Measurements from ENCODE around the gene SPATC1L. TPM values are rescaled to one million over a fixed set of nuclear protein-coding genes. Genes with fewer than 3 reads are reported as not detected.

Gene SPATC1L
- total RNA-seq, 1 donor from 2014 or later: 1.1 TPM

DNA sequence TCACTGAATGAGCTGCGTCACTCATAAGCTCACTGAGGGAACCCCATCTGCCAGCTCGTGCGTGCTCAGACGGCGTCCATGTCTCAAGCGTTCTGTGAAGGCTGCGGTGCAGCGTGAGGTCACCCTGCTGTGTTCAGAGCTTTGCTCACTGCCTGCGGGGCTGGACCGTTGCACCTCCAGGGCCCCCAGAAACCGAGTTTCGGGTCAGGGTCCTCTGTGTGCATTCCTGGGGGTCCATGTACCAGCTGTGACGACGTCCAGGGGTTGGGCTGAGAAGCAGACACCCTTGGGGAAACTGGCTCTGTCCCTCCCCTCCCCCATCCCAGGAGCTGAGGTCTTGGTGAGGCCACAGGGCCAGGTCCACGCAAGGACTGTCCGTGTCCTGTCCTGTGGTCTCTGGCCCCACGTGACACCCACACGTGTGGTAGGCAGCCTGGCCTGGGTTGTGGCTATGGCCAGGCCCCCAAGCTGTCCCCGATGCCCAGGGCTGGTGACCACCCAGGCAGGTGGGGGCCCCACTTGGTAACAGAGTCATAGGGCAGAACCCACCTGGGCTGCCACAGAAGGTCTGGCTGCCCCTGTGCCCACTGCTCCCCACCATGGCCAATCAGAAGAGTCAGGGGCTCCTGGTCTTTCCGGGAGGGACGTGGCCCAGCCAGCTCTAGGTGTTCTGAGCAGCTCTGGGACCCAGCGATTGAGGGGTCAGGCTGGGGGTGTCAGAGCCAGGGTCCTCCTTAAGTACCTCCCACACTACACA is 53.2 kb downstream of the SPATC1L start:
- TF ChIP-seq, protein P1, sequence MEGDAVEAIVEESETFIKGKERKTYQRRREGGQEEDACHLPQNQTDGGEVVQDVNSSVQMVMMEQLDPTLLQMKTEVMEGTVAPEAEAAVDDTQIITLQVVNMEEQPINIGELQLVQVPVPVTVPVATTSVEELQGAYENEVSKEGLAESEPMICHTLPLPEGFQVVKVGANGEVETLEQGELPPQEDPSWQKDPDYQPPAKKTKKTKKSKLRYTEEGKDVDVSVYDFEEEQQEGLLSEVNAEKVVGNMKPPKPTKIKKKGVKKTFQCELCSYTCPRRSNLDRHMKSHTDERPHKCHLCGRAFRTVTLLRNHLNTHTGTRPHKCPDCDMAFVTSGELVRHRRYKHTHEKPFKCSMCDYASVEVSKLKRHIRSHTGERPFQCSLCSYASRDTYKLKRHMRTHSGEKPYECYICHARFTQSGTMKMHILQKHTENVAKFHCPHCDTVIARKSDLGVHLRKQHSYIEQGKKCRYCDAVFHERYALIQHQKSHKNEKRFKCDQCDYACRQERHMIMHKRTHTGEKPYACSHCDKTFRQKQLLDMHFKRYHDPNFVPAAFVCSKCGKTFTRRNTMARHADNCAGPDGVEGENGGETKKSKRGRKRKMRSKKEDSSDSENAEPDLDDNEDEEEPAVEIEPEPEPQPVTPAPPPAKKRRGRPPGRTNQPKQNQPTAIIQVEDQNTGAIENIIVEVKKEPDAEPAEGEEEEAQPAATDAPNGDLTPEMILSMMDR (IDR thresholded peaks at IDR 0.05; ENCODE audit: insufficient read depth, low read length, severe bottlenecking): no peak
- FAIRE-seq (no peak), DNase-seq (ENCODE audit: low read depth) (no peak)
- Histone ChIP-seq H3K4me3 (ENCODE audit: low read depth, low read length) (no peak overlapping the region), H3K27me3 (ENCODE audit: control insufficient read depth, insufficient read depth, low read length) (no peaks in the 10 kb centered on the region), H3K36me3 (ENCODE audit: control insufficient read depth, insufficient read depth, low read length) (no peaks in the 10 kb centered on the region)

DNA sequence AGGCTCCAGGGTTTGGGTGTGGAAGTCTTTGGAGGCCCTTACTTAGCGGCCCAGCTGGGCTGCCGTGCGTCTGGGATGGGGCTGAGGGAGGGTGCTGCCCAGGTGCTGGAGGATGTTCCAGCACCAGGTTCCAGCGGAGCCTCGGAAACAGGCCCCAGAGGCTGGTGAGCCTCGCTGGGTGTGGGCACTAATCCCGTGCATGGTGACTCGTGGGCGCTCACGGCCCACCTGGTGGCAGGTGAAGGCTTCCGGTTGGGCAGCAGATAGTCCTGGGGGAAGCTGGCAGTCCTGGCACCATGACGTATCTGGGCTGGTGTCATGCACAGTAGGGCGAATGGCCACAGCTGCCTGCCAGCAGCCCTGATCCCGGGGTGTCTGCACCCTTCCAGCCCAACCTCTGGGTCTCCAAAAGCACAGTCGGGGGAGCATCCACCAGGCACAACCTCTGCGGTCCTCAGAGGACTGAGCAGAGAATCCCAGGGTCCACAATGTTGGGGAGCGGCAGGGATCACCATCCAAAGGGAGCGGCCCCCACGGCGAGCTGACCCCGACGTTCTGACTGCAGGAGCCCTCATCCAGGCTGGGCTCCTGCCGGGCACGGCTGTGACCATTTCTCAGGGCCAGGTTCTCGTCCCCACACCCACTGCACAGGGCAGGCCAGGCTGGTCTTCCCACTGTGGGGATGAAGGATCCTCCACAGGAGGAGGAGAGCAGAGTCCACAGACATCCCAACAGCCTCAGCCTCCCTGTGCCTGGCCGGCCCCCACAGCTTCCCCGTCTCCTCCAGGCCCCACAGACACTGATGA is 54.2 kb downstream of the SPATC1L start:
- Histone ChIP-seq H3K4me3 (ENCODE audit: low read depth, low read length) (no peak overlapping the region), H3K27me3 (ENCODE audit: control insufficient read depth, insufficient read depth, low read length) (no peaks in the 10 kb centered on the region), H3K36me3 (ENCODE audit: control insufficient read depth, insufficient read depth, low read length) (no peaks in the 10 kb centered on the region)
- FAIRE-seq (no peak), DNase-seq (ENCODE audit: low read depth) (no peak)
- TF ChIP-seq, protein P1 (IDR thresholded peaks at IDR 0.05; ENCODE audit: insufficient read depth, low read length, severe bottlenecking): no peak

DNA sequence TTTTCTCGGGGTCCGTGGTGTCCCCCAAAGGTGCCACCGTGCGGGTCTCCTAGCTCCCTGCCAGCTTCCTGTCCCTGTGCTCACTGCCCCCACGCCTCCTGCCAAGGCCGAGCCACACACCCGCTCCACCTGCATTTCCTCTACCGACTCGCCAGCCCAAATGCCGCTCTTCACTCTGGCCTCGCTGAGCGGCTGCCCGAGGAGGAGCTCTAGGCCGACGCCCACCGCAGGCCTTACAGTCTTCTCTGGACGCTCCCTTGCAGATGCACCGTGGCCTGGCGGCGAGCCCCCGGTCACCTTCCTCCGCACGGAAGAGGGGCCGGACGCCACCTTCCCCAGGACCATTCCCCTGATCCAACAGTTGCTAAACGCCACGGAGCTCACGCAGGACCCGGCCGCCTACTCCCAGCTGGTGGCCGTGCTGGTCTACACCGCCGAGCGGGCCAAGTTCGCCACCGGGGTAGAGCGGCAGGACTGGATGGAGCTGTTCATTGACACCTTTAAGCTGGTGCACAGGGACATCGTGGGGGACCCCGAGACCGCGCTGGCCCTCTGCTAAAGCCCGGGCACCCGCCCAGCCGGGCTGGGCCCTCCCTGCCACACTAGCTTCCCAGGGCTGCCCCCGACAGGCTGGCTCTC is 55.2 kb downstream of the SPATC1L start:
- no peaks in the 10 kb centered on the region for H3K27me3 ChIP-seq (ENCODE audit: control insufficient read depth, insufficient read depth, low read length)
- DNase-seq (ENCODE audit: low read depth) (no peak), FAIRE-seq (no peak)
- H3K36me3 ChIP-seq (ENCODE audit: control insufficient read depth, insufficient read depth, low read length): no peaks in the 10 kb centered on the region
- H3K4me3 ChIP-seq (ENCODE audit: low read depth, low read length): no peak overlapping the region
- TF ChIP-seq, protein P1 (IDR thresholded peaks at IDR 0.05; ENCODE audit: insufficient read depth, low read length, severe bottlenecking): no peak

DNA sequence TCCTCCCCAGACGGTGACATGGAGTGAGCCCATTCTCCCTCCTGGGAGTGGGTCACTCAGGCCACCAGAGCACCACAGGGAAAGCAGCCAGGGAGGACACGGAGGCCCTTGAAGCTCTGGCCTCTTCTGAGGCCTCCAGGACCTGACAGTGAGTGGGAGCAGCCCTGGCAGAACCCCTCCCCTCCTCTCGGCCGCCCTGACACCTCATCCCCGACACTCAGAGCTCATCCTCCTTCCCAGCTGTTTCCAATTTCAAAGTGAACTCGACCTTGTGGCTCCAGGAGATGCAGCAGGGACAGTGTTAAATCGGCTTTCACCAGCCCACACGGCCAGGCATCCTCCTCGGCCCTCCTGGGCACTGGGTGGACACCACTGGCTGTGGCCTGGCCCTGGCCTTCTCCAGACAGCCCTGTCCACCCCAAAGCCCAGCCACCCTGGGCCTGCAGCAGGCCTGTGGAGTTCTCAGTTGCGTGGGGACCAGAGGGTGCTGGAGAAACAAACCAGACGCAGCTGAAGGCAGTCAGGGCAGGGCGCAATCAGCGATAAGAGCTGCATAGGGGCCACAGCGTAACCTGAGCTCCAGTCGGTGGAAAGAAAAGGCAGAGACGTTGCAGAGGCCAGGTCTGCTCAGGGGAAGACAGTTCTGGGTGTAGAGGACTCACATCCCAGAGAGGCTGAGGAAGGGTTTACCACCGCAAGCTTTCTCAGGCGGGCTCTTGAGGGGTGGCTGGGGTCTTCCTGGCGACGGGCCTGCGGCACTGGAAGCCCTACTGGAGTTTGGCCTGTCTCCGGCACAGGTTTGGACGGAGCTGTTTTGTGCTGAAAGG is 55.9 kb downstream of the SPATC1L start:
- DNase-seq (ENCODE audit: low read depth) (no peak), FAIRE-seq (no peak)
- Histone ChIP-seq H3K36me3 (ENCODE audit: control insufficient read depth, insufficient read depth, low read length) (no peaks in the 10 kb centered on the region), H3K4me3 (ENCODE audit: low read depth, low read length) (no peak overlapping the region), H3K27me3 (ENCODE audit: control insufficient read depth, insufficient read depth, low read length) (no peaks in the 10 kb centered on the region)
- TF ChIP-seq, protein P1 (IDR thresholded peaks at IDR 0.05; ENCODE audit: insufficient read depth, low read length, severe bottlenecking): no peak

DNA sequence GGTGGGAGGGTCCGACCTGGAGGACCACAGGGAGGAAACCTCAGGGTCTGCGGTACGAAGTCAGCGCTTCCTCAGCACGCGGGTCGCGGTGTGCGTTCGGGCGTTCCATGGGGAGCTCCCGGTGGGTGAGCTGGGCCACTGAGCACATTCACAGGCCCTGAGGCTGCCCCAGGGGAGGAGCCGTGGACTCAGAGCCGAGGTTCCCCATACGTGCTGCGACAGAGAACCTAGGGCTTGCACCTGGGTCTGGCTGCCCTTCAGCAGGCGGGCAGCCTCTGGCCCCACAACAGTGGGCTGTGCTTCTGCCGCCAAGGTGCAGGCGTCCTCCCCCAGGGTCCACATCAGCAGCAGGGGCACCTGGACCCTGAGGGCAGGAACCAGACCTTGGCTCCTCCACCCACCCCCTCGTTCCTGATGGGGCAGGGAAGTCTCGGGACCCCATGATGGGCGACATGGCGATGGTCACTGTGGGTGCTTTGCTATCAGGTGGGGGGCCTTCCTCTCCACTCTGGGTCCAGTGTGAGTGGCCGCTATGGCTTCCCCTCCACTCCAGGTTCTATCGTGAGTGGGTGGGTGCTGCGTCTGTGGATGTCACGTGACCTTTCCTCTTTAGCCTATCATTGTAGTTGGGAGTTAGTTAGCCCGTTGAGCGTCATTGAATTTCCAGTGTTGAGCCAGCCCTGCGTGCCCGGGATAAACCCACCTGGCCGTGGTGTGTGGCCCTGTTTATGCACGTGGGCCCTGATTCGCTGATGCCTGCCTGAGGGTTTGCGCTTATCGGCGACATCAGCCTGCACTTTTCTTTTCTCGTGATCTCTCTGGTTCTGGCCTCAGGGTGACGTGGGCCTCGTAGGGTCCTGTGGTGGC is 56.8 kb downstream of the SPATC1L start:
- Histone ChIP-seq H3K36me3 (ENCODE audit: control insufficient read depth, insufficient read depth, low read length) (no peaks in the 10 kb centered on the region), H3K27me3 (ENCODE audit: control insufficient read depth, insufficient read depth, low read length) (no peaks in the 10 kb centered on the region), H3K4me3 (ENCODE audit: low read depth, low read length) (no peak overlapping the region)
- no peak for DNase-seq (ENCODE audit: low read depth)
- TF ChIP-seq, protein P1 (IDR thresholded peaks at IDR 0.05; ENCODE audit: insufficient read depth, low read length, severe bottlenecking): no peak
- no peak for FAIRE-seq

Data from bronchial epithelial cell (primary cell).